Left cardiac atrium (tissue), 2 donors: Measurements from ENCODE around the gene FMNL3. TPM values are rescaled to one million over a fixed set of nuclear protein-coding genes. Genes with fewer than 3 reads are reported as not detected.

Experiments used
- total RNA-seq, 2 donors: library from RNA; stranded (reverse); fragmentation: NEBNext Ultra II Directional; extraction: Animal tissue kit (Norgen Biotek cat#: 25700); gene quantifications; one replicate each; pipeline ENCODE4 v1.2.1, GENCODE V29; 2021
- donor health status: DM: no; HTN: yes; CAD: no; lungs with severe emphysema.
- donor health status: DM: yes; HTN: yes; CAD: no.

The FMNL3 gene
- total RNA-seq, 2 donors from 2014 or later = 12.2 to 21.2 TPM

Other genes starting within 250 kb of the FMNL3 start
- gene KCNH3, start 168.4 kb downstream of the FMNL3 start, total RNA-seq = under 1 TPM; 0.44 to 0.73 TPM
- 10 to 100 TPM; 63.2 to 78.4 TPM for gene MCRS1, start 139.3 kb downstream of the FMNL3 start, total RNA-seq
- gene FAM186B, start 101.8 kb downstream of the FMNL3 start, total RNA-seq = under 1 TPM; 0.29 to 0.31 TPM
- gene PRPF40B, start 83.8 kb downstream of the FMNL3 start, total RNA-seq = 10 to 100 TPM; 14.3 to 21.1 TPM
- 100 to 1,000 TPM; 260 to 276 TPM for gene TMBIM6, start 34.2 kb upstream of the FMNL3 start, total RNA-seq
- 10 to 100 TPM; 18.6 to 18.8 TPM for gene NCKAP5L, start 121.0 kb upstream of the FMNL3 start, total RNA-seq
- gene BCDIN3D, start 135.7 kb upstream of the FMNL3 start, total RNA-seq = 1 to 10 TPM; 2.9 to 4.0 TPM
- gene FAIM2, start 196.5 kb upstream of the FMNL3 start, total RNA-seq = 10 to 100 TPM in 1 of 2 donors, 1 to 10 TPM in 1; 6.4 to 25.9 TPM
- gene AQP2, start 243.3 kb upstream of the FMNL3 start, total RNA-seq = under 1 TPM; 0.09 to 0.24 TPM